ENCODE measurements around the gene PUS7L.

DNA sequence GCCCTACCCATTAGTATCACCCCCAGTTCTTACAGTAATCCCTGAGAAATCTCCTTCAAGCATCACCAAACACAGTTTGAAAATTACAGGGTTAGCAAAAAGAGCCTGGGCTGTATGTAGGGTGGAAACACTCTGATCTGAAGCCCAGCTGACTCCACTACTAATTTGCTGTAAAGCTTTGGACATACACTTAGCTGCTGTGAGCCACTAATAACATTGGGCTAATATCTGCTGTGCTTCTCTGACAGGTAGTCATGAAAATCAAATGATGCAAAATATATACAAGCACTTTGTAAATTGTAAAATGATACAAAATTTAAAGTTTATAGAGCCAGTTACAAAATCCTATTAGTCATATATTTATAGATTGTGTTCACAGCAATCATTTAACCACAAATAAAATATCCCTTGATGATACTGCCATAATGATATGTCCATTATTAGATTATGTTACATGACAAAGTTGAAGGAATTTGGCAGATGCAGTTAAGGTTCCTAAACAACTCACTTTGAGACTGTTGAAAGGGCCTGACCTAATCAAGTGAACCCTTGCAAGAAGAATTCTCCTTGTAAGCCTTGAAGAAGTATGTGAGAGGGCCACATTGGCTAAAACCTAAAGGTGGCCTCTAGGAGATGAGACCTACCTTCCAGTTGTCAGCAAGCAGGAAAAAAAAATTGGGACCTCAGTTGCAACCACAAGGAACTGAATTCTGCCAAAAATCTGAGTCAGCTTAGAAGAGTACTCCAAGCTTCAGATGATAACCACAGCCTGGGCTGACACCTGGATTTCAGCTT lies 28.5 kb upstream of the PUS7L start:
- TF ChIP-seq, protein P1, sequence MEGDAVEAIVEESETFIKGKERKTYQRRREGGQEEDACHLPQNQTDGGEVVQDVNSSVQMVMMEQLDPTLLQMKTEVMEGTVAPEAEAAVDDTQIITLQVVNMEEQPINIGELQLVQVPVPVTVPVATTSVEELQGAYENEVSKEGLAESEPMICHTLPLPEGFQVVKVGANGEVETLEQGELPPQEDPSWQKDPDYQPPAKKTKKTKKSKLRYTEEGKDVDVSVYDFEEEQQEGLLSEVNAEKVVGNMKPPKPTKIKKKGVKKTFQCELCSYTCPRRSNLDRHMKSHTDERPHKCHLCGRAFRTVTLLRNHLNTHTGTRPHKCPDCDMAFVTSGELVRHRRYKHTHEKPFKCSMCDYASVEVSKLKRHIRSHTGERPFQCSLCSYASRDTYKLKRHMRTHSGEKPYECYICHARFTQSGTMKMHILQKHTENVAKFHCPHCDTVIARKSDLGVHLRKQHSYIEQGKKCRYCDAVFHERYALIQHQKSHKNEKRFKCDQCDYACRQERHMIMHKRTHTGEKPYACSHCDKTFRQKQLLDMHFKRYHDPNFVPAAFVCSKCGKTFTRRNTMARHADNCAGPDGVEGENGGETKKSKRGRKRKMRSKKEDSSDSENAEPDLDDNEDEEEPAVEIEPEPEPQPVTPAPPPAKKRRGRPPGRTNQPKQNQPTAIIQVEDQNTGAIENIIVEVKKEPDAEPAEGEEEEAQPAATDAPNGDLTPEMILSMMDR (IDR thresholded peaks at IDR 0.05) = no peak
- TF ChIP-seq POLR2A (IDR thresholded peaks at IDR 0.05) = no peak
- TF ChIP-seq EP300 (IDR thresholded peaks at IDR 0.05) = no peak

Measured in suprapubic skin (tissue), 3 donors.